ENCODE data around the gene EVA1C. TPM values are rescaled to one million over a fixed set of nuclear protein-coding genes. Genes with fewer than 3 reads are reported as not detected.
"Not testable (repeated sequence)": the region's sequence is repeated elsewhere in the genome, so short reads cannot be mapped to it uniquely, and the experiment has no call there.

Gene EVA1C
- total RNA-seq, 1 donor from 2014 or later = 36.3 TPM

- DNase-seq (ENCODE audit: low read depth, low spot score) = no peak
Measured at GRCh38 chr21:32389337-32390015, 23.0 kb upstream of the EVA1C start.

- DNase-seq (ENCODE audit: low read depth, low spot score) = not testable (repeated sequence)
Measured at GRCh38 chr21:32390537-32391224, 21.8 kb upstream of the EVA1C start.

- DNase-seq (ENCODE audit: low read depth, low spot score) = no peak
Measured at GRCh38 chr21:32391755-32392154, 20.8 kb upstream of the EVA1C start.

GRCh38 chr21:32392299-32392879, 20.1 kb upstream of the EVA1C start:
- no peak for DNase-seq (ENCODE audit: low read depth, low spot score)

GRCh38 chr21:32392880-32393676, 19.4 kb upstream of the EVA1C start, which contains the start of gene URB1:
Gene URB1 (minus strand): TSS chr21:32393012. CDS start chr21:32392910, 102 bp downstream.
- DNase-seq (ENCODE audit: low read depth, low spot score) = no peak

- DNase-seq (ENCODE audit: low read depth, low spot score) = no peak
Measured at GRCh38 chr21:32393677-32394001, 18.9 kb upstream of the EVA1C start.

GRCh38 chr21:32403201-32403777, 9.2 kb upstream of the EVA1C start:
- DNase-seq (ENCODE audit: low read depth, low spot score) = no peak

- DNase-seq (ENCODE audit: low read depth, low spot score) = no peak
Measured at GRCh38 chr21:32406405-32406804, 6.1 kb upstream of the EVA1C start.

- DNase-seq (ENCODE audit: low read depth, low spot score) = no peak
Measured at GRCh38 chr21:32410291-32410690, 2.2 kb upstream of the EVA1C start.

GRCh38 chr21:32410916-32411315, 1.6 kb upstream of the EVA1C start:
- DNase-seq (ENCODE audit: low read depth, low spot score) = no peak

- DNase-seq (ENCODE audit: low read depth, low spot score) = no peak
Measured at GRCh38 chr21:32411350-32412161, 950 bp upstream of the EVA1C start.

- DNase-seq (ENCODE audit: low read depth, low spot score) = no peak
Measured at GRCh38 chr21:32413015-32413504, 554 bp downstream of the EVA1C start.

- DNase-seq (ENCODE audit: low read depth, low spot score) = no peak
Measured at GRCh38 chr21:32413697-32414578, 1.4 kb downstream of the EVA1C start.

GRCh38 chr21:32414579-32415358, 2.3 kb downstream of the EVA1C start:
- no peak for DNase-seq (ENCODE audit: low read depth, low spot score)

- DNase-seq (ENCODE audit: low read depth, low spot score) = no peak
Measured at GRCh38 chr21:32415451-32416398, 3.2 kb downstream of the EVA1C start.

GRCh38 chr21:32418146-32418545, 5.6 kb downstream of the EVA1C start:
- DNase-seq (ENCODE audit: low read depth, low spot score) = no peak

- no peak for DNase-seq (ENCODE audit: low read depth, low spot score)
Measured at GRCh38 chr21:32422064-32422463, 9.6 kb downstream of the EVA1C start.

Data from pulmonary artery endothelial cell (primary cell).